Measurements from ENCODE around the gene PCBP3.

GRCh38 chr21:45858180-45858579 lies 214.7 kb downstream of the PCBP3 start:
- TF ChIP-seq CTCF (IDR thresholded peaks at IDR 0.05) (no peak), POLR2A (IDR thresholded peaks at IDR 0.05) (no peak)
